Natural killer cell treated with Interleukin-12 subunit alpha and Interleukin-12 subunit beta and Interleukin-15 and Interleukin-18, amount 100 ng/mL, for 72 hours (primary cell): ENCODE results near the gene FOXD2. TPM values are rescaled to one million over a fixed set of nuclear protein-coding genes. Genes with fewer than 3 reads are reported as not detected.

Source experiments
- ATAC-seq, 2 donors: fragments of 150-1000 bp; cut with Tn5 transposase in 1 of 2; sonication (Bioruptor Pico), chemical (Tn5 transposase) in 1 of 2; 2 replicates each; pipeline ENCODE4 v1.10.0; 2021
- DNase-seq: peaks from one replicate; pipeline ENCODE4 v3.0.0; 2022; ENCODE audit warnings: low spot score
- H3K27ac Mint-ChIP-seq, 2 donors: 1 replicate in 1 of 2; 2 replicates in 1 of 2; pipeline ENCODE4 v1.8.0; 2022; ENCODE audit warnings: mixed read lengths in 2 of 2, mild to moderate bottlenecking in 1 of 2, moderate library complexity in 1 of 2
- H3K27me3 Mint-ChIP-seq, 2 donors: 1 replicate in 1 of 2; 2 replicates in 1 of 2; pipeline ENCODE4 v1.8.0; 2022; ENCODE audit warnings: mixed read lengths in 2 of 2
- H3K36me3 Mint-ChIP-seq: one replicate; pipeline ENCODE4 v1.8.0; 2022; ENCODE audit warnings: mixed read lengths
- H3K4me1 Mint-ChIP-seq, 2 donors: 1 replicate in 1 of 2; 2 replicates in 1 of 2; pipeline ENCODE4 v1.8.0; 2022; ENCODE audit warnings: low read depth in 2 of 2, mixed read lengths in 2 of 2, mild to moderate bottlenecking in 1 of 2
- H3K4me3 Mint-ChIP-seq: one replicate; pipeline ENCODE4 v1.8.0; 2022; ENCODE audit warnings: mixed read lengths
- H3K9me3 Mint-ChIP-seq: 2 replicates; pipeline ENCODE4 v1.8.0; 2022; ENCODE audit warnings: mixed read lengths
- total RNA-seq, 2 donors: library from RNA; stranded (reverse); gene quantifications; one replicate each; pipeline ENCODE4 v1.2.3, GENCODE V29; 2022

Gene FOXD2
- total RNA-seq, 2 donors from 2014 or later = 0.33 to 0.36 TPM

GRCh38 chr1:47407481-47407880 is 30.4 kb upstream of the FOXD2 start:
- no peak for ATAC-seq
- DNase-seq = no peak
- Mint-ChIP-seq H3K4me1 (no peaks in the 10 kb centered on the region), H3K9me3 (no peaks in the 10 kb centered on the region), H3K36me3 (no peaks in the 10 kb centered on the region), H3K27ac (no peak overlapping the region), H3K4me3 (no peak overlapping the region), H3K27me3 (peaks cover 5% of the 10 kb centered on the region in 2 donors)

- H3K36me3 Mint-ChIP-seq = no peaks in the 10 kb centered on the region
- no peak overlapping the region for H3K27ac Mint-ChIP-seq
- no peaks in the 10 kb centered on the region for H3K9me3 Mint-ChIP-seq
- H3K4me1 Mint-ChIP-seq = no peaks in the 10 kb centered on the region
- DNase-seq (no peak), ATAC-seq (no peak)
- peaks cover 9 to 10% of the 10 kb centered on the region in 2 donors for H3K27me3 Mint-ChIP-seq
- no peak overlapping the region for H3K4me3 Mint-ChIP-seq
These were observed 28.4 kb upstream of the FOXD2 start for GRCh38 chr1:47409311-47410067.

- no peaks in the 10 kb centered on the region for H3K4me1 Mint-ChIP-seq
- H3K27ac Mint-ChIP-seq = no peak overlapping the region
- no peak overlapping the region for H3K4me3 Mint-ChIP-seq
- DNase-seq = no peak
- H3K36me3 Mint-ChIP-seq = no peaks in the 10 kb centered on the region
- H3K9me3 Mint-ChIP-seq = no peaks in the 10 kb centered on the region
- ATAC-seq = no peak
- H3K27me3 Mint-ChIP-seq = peaks cover 11% of the 10 kb centered on the region in 2 donors
These were observed 27.8 kb upstream of the FOXD2 start for GRCh38 chr1:47410068-47410455.

DNA sequence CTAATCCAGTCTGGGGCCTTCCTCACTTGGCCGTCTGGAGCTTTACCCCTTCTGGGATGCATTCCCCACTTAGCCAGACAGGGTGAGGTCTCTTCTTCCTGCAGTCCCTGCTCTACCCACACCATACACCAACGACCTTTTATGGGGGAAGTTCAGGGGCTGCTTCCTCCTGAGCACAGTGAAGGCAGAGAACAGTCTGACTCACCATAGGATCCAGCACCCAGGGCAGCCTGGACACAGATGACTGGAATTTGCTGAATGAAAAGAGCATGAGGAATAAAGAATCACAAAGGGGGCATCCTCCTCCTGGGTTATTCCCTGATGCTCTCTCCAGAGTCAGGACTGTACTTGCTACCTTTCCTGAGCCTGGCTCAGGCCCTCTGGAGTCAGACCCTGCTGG is 26.4 kb upstream of the FOXD2 start:
- ATAC-seq = no peak
- peaks cover 17 to 23% of the 10 kb centered on the region in 2 donors for H3K27me3 Mint-ChIP-seq

DNA sequence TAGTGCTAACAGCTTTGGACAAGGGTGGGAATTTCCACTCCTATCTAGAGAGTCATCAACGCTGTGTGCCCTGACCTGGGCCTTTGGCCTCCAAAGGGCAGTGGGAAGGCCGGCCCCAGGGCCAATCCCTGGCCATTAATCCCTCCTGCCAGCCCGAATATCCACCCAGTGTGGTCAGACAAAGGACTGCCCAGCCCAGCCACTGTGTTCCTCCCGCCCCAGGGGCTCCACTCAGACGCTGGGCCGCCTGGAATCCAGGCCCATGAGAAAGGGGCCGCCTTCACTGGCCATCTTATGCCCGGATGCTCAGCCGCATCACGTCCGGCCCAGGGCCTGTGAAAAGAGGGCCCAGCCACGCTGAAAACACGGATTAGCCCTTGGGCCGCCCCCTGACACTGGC is 25.4 kb upstream of the FOXD2 start:
- peaks cover 2 to 6% of the 10 kb centered on the region in 2 donors for H3K4me1 Mint-ChIP-seq
- H3K36me3 Mint-ChIP-seq = no peaks in the 10 kb centered on the region
- H3K27me3 Mint-ChIP-seq = peaks cover 22 to 26% of the 10 kb centered on the region in 2 donors
- DNase-seq = no peak
- ATAC-seq = no peak
- no peaks in the 10 kb centered on the region for H3K9me3 Mint-ChIP-seq
- H3K4me3 Mint-ChIP-seq = no peak overlapping the region
- H3K27ac Mint-ChIP-seq = no peak overlapping the region

More for the DNA sequence above, 26.4 kb upstream of the FOXD2 start:
- Mint-ChIP-seq H3K9me3 (no peaks in the 10 kb centered on the region), H3K36me3 (no peaks in the 10 kb centered on the region), H3K4me3 (no peak overlapping the region), H3K4me1 (peaks cover 0 to 3% of the 10 kb centered on the region in 2 donors), H3K27ac (no peak overlapping the region)
- DNase-seq = no peak

- Mint-ChIP-seq H3K9me3 (no peaks in the 10 kb centered on the region), H3K36me3 (no peaks in the 10 kb centered on the region), H3K27ac (no peak within 1 kb of the TSS), H3K4me3 (peak within 1 kb of the TSS; percentile 65), H3K27me3 (peaks cover 37 to 38% of the 10 kb centered on the region in 2 donors), H3K4me1 (peaks cover 6 to 9% of the 10 kb centered on the region in 2 donors)
- ATAC-seq (no peak), DNase-seq (no peak)
These were observed 22.0 kb upstream of the FOXD2 start, which contains the start of gene FOXE3 for GRCh38 chr1:47415728-47416318. FOXE3 (plus strand) TSS chr1:47416285; CDS start chr1:47416316, 31 bp downstream.

- H3K4me1 Mint-ChIP-seq = peaks cover 6 to 9% of the 10 kb centered on the region in 2 donors
- ATAC-seq = peak; percentile 47 to 51
These were observed 21.3 kb upstream of the FOXD2 start for GRCh38 chr1:47416319-47417169.

GRCh38 chr1:47417170-47418044 is 20.4 kb upstream of the FOXD2 start:
- peak overlapping the region; percentile 67 for H3K4me3 Mint-ChIP-seq
- no peaks in the 10 kb centered on the region for H3K9me3 Mint-ChIP-seq
- no peak overlapping the region for H3K27ac Mint-ChIP-seq
- no peak for DNase-seq
- H3K4me1 Mint-ChIP-seq = peaks cover 6 to 9% of the 10 kb centered on the region in 2 donors
- ATAC-seq = peak in 1 of 2 donors; percentile 38
- peaks cover 37 to 40% of the 10 kb centered on the region in 2 donors for H3K27me3 Mint-ChIP-seq
- no peaks in the 10 kb centered on the region for H3K36me3 Mint-ChIP-seq

More at GRCh38 chr1:47416319-47417169, 21.3 kb upstream of the FOXD2 start:
- peaks cover 37 to 40% of the 10 kb centered on the region in 2 donors for H3K27me3 Mint-ChIP-seq
- no peak for DNase-seq
- no peaks in the 10 kb centered on the region for H3K9me3 Mint-ChIP-seq
- H3K36me3 Mint-ChIP-seq = no peaks in the 10 kb centered on the region
- peak overlapping the region; percentile 65 for H3K4me3 Mint-ChIP-seq
- no peak overlapping the region for H3K27ac Mint-ChIP-seq

- H3K9me3 Mint-ChIP-seq = no peaks in the 10 kb centered on the region
- no peak overlapping the region for H3K27ac Mint-ChIP-seq
- ATAC-seq = no peak
- peaks cover 37 to 40% of the 10 kb centered on the region in 2 donors for H3K27me3 Mint-ChIP-seq
- peaks cover 6 to 9% of the 10 kb centered on the region in 2 donors for H3K4me1 Mint-ChIP-seq
- no peak for DNase-seq
- peak overlapping the region; percentile 67 for H3K4me3 Mint-ChIP-seq
- no peaks in the 10 kb centered on the region for H3K36me3 Mint-ChIP-seq
These were observed 19.7 kb upstream of the FOXD2 start for GRCh38 chr1:47418122-47418521.

DNA sequence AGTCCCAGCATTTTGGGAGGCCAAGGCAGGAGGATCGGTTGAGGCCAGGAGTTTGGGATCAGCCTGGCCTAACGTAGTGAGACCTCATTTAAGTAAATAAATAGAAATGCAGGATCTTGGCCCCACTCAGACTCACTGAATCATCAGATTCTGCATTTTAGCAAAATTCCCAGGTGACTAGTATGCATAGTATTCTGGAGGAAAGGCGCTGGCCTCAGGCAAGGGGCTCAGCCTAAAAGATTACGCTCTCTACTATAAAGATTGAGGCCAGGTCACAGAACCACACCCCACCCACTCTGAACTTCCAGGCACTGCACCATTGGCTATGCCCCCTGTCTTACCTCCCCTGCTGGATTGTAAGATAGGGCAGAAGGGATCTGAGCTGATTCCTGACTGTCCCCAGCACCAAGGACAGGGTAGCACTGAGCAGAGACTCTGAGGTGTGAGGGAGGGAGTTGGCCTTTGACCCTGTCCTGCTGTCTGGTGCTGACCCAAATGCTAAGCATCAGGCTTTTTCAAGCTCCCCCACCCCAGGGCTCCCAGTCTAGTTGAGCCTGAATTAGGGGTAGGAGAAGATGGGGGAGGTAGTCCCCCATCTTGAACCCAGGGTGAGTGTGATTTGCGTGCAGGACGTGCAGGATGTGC is 19.0 kb upstream of the FOXD2 start:
- peaks cover 35 to 40% of the 10 kb centered on the region in 2 donors for H3K27me3 Mint-ChIP-seq
- no peak overlapping the region for H3K27ac Mint-ChIP-seq
- no peak overlapping the region for H3K4me3 Mint-ChIP-seq
- no peaks in the 10 kb centered on the region for H3K36me3 Mint-ChIP-seq
- no peak for DNase-seq
- H3K9me3 Mint-ChIP-seq = no peaks in the 10 kb centered on the region
- peaks cover 6 to 9% of the 10 kb centered on the region in 2 donors for H3K4me1 Mint-ChIP-seq
- no peak for ATAC-seq

DNA sequence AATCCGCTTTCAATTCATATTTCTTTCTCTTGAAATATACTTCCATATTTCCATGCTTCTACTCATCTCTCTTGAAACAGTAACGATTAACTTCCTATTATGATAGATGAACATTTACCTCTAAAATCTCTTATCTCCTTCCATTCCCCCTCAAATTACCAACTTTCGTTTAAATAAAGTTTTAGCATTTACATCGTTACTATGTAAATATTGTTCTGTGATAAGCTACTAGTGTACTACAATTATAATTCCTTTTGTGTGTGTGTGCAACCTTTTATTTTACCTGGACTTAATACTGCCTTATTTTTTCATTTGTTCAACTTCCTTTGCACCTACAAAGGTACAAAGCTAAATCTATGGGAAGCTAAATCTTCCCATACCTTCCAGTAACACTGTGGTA is 17.3 kb upstream of the FOXD2 start:
- peaks cover 6 to 11% of the 10 kb centered on the region in 2 donors for H3K4me1 Mint-ChIP-seq
- H3K27me3 Mint-ChIP-seq = peaks cover 21 to 30% of the 10 kb centered on the region in 2 donors
- H3K4me3 Mint-ChIP-seq = no peak overlapping the region
- no peak overlapping the region for H3K27ac Mint-ChIP-seq
- DNase-seq (no peak), ATAC-seq (no peak)
- H3K36me3 Mint-ChIP-seq = no peaks in the 10 kb centered on the region
- no peaks in the 10 kb centered on the region for H3K9me3 Mint-ChIP-seq

- H3K4me3 Mint-ChIP-seq = no peak overlapping the region
- no peak for DNase-seq
- no peaks in the 10 kb centered on the region for H3K36me3 Mint-ChIP-seq
These were observed 14.0 kb upstream of the FOXD2 start for GRCh38 chr1:47423872-47424271.

More at GRCh38 chr1:47423872-47424271, 14.0 kb upstream of the FOXD2 start:
- peaks cover 0 to 5% of the 10 kb centered on the region in 2 donors for H3K4me1 Mint-ChIP-seq
- H3K27me3 Mint-ChIP-seq = peaks cover 0 to 8% of the 10 kb centered on the region in 2 donors
- H3K27ac Mint-ChIP-seq = no peak overlapping the region
- H3K9me3 Mint-ChIP-seq = no peaks in the 10 kb centered on the region
- ATAC-seq = no peak
